HCT116 (cell line): ENCODE measurements around the gene STXBP5. TPM values are rescaled to one million over a fixed set of nuclear protein-coding genes. Genes with fewer than 3 reads are reported as not detected.

ENCODE experiments used
- ATAC-seq: fragments of 200-7000 bp; cut with Tn5 transposase; 2 replicates; pipeline ENCODE4 v1.9.1; 2020; ENCODE audit warnings: mild to moderate bottlenecking, moderate library complexity
- BruUV-seq: library from RNA; stranded (reverse); fragments of 400-500 nt; replicated peaks from 2 replicates; lab custom pipeline; 2021; lab: Mats Ljungman, UMichigan
- CTCF ChIA-PET: fragments of 300-600 bp; sonication (Branson Sonifier 250); formaldehyde crosslinking; loops from one replicate; lab custom pipeline; 2021; ENCODE audit warnings: antibody characterized with exemption; lab: Charles Lee
- POLR2A ChIA-PET: fragments of 300-600, 350-600 bp; sonication (Branson Sonifier 250); formaldehyde crosslinking; loops from one replicate; lab custom pipeline; 2021; ENCODE audit warnings: antibody characterized with exemption; lab: Charles Lee
- RAD21 ChIA-PET, 2 experiments: fragments of 300-600 bp; sonication (Branson Sonifier 250); formaldehyde crosslinking; loops; one replicate each; lab custom pipeline; 2023; ENCODE audit warnings: low total read pairs in 2 of 2; ENCODE audit not compliant: uncharacterized antibody in 2 of 2, unreplicated experiment in 2 of 2, low non-redundant PET in 1 of 2; lab: Charles Lee
- DNase-seq: peaks from one replicate; pipeline ENCODE4 v3.0.0-alpha.2; 2010; ENCODE audit warnings: low read depth, low spot score
- H2AFZ ChIP-seq: fragments of 200-600 bp; shearing (Covaris generic), sonication (generic); 2 replicates; pipeline ENCODE4 v1.6.1; 2017; ENCODE audit warnings: low read depth, mixed run types, mixed read lengths, antibody characterized with exemption, low read length; ENCODE audit not compliant: poor library complexity, severe bottlenecking
- H3K27ac ChIP-seq: 2 replicates; pipeline ENCODE4 v1.5.1; 2012; ENCODE audit warnings: low read depth, low read length
- H3K27me3 ChIP-seq: fragments of 200-600 bp; sonication (generic); 2 replicates; pipeline ENCODE4 v1.6.1; 2016; ENCODE audit warnings: mixed run types, low read length, mixed read lengths; ENCODE audit not compliant: insufficient read depth
- H3K36me3 ChIP-seq, 2 experiments: fragments of 200-500 bp in 1 of 2; fragments of 200-600 bp in 1 of 2; sonication (Bioruptor generic) in 1 of 2; sonication (generic) in 1 of 2; 2 replicates each; pipeline versions ENCODE4 v1.5.1 to v1.6.1; 2014 to 2016; ENCODE audit warnings: low read length in 2 of 2, inconsistent platforms in 1 of 2, mixed read lengths in 1 of 2, mixed run types in 1 of 2; ENCODE audit not compliant: insufficient read depth in 2 of 2, control insufficient read depth in 1 of 2
- H3K4me1 ChIP-seq, 2 experiments: fragments of 200-600 bp in 1 of 2; sonication (generic) in 1 of 2; 2 replicates each; pipeline versions ENCODE4 v1.5.1 to v1.6.1; 2012 to 2017; ENCODE audit warnings: low read length in 2 of 2, inconsistent platforms in 1 of 2, mild to moderate bottlenecking in 1 of 2, mixed read lengths in 1 of 2, mixed run types in 1 of 2, moderate library complexity in 1 of 2; ENCODE audit not compliant: insufficient read depth in 2 of 2, control insufficient read depth in 1 of 2
- H3K4me2 ChIP-seq: fragments of 200-600 bp; sonication (generic); 2 replicates; pipeline ENCODE4 v1.6.1; 2017; ENCODE audit warnings: mixed run types, low read length, mixed read lengths
- H3K4me3 ChIP-seq, 2 experiments: fragments of 200-600 bp in 1 of 2; sonication (generic) in 1 of 2; replicated peaks in 1 of 2; 2 replicates each; pipeline ENCODE4 v1.5.1; 2011 to 2016; ENCODE audit warnings: low read length in 2 of 2, control low read depth in 1 of 2, low read depth in 1 of 2, mild to moderate bottlenecking in 1 of 2, mixed read lengths in 1 of 2, mixed run types in 1 of 2
- H3K79me2 ChIP-seq: fragments of 200-600 bp; sonication (generic); 2 replicates; pipeline ENCODE4 v1.6.1; 2017; ENCODE audit warnings: mild to moderate bottlenecking, mixed run types, low read length, moderate library complexity, mixed read lengths; ENCODE audit not compliant: insufficient read depth
- H3K9ac ChIP-seq: fragments of 200-600 bp; sonication (generic); 2 replicates; pipeline ENCODE4 v1.6.1; 2016; ENCODE audit warnings: low read length, mixed read lengths
- H3K9me2 ChIP-seq: fragments of 200-600 bp; sonication (generic), shearing (Covaris generic); 2 replicates; pipeline ENCODE4 v1.6.1; 2017; ENCODE audit warnings: mixed run types, mild to moderate bottlenecking, moderate library complexity; ENCODE audit not compliant: insufficient read depth
- H3K9me3 ChIP-seq, 2 experiments: fragments of 200-500 bp in 1 of 2; fragments of 200-600 bp in 1 of 2; sonication (Bioruptor generic) in 1 of 2; sonication (generic) in 1 of 2; 2 replicates each; pipeline ENCODE4 v1.6.1; 2014 to 2017; ENCODE audit warnings: low read length in 2 of 2, mixed read lengths in 2 of 2, inconsistent platforms in 1 of 2, low read depth in 1 of 2, mild to moderate bottlenecking in 1 of 2, mixed run types in 1 of 2, moderate library complexity in 1 of 2; ENCODE audit not compliant: control insufficient read depth in 1 of 2, insufficient read depth in 1 of 2
- H4K20me1 ChIP-seq: fragments of 200-600 bp; sonication (generic), shearing (Covaris generic); 2 replicates; pipeline ENCODE4 v1.6.1; 2017; ENCODE audit warnings: mixed run types, mild to moderate bottlenecking, moderate library complexity; ENCODE audit not compliant: insufficient read depth
- CBX3 ChIP-seq: IDR thresholded peaks from 2 replicates; pipeline ENCODE4 v1.6.1; 2012; ENCODE audit warnings: low read depth
- EGR1 ChIP-seq: IDR thresholded peaks from 2 replicates; pipeline ENCODE4 v1.6.1; 2012; ENCODE audit warnings: low read depth
- ELF1 ChIP-seq: IDR thresholded peaks from 2 replicates; pipeline ENCODE4 v1.6.1; 2012; ENCODE audit warnings: low read depth, borderline replicate concordance
- EZH2 ChIP-seq: fragments of 200-600 bp; sonication (generic); IDR thresholded peaks from 2 replicates; pipeline ENCODE4 v1.6.1; 2017; ENCODE audit warnings: antibody characterized with exemption, mixed run types
- EZH2phosphoT487 ChIP-seq: fragments of 200-600 bp; IDR thresholded peaks from 2 replicates; pipeline ENCODE4 v1.6.1; 2018; ENCODE audit warnings: antibody characterized with exemption, borderline replicate concordance
- FOSL1 ChIP-seq: IDR thresholded peaks from 2 replicates; pipeline ENCODE4 v1.6.1; 2012; ENCODE audit warnings: low read depth
- POLR2A ChIP-seq: IDR thresholded peaks from 2 replicates; pipeline ENCODE4 v1.7.0; 2011; ENCODE audit warnings: borderline replicate concordance; ENCODE audit not compliant: insufficient read depth, insufficient read length; ENCODE audit errors: extremely low read depth
- POLR2AphosphoS5 ChIP-seq: IDR thresholded peaks from 2 replicates; pipeline ENCODE4 v1.6.1; 2011; ENCODE audit warnings: mild to moderate bottlenecking, low read depth, low read length, moderate library complexity
- RAD21 ChIP-seq: IDR thresholded peaks from 2 replicates; pipeline ENCODE4 v1.6.1; 2012; ENCODE audit warnings: low read depth, mild to moderate bottlenecking
- SP1 ChIP-seq: IDR thresholded peaks from 2 replicates; pipeline ENCODE4 v1.6.1; 2012; ENCODE audit warnings: low read depth
- SRF ChIP-seq: IDR thresholded peaks from 2 replicates; pipeline ENCODE4 v1.6.1; 2012; ENCODE audit warnings: low read depth
- TCF7L2 ChIP-seq: IDR thresholded peaks from 2 replicates; pipeline ENCODE4 v1.7.0; 2011; ENCODE audit warnings: borderline replicate concordance, inconsistent platforms; ENCODE audit not compliant: insufficient read depth, insufficient read length; ENCODE audit errors: extremely low read depth
- intact Hi-C: fragments of 100-400 bp; cut with micrococcal nuclease; formaldehyde crosslinking; loops from 2 replicates; pipeline ENCODE4 v1.10.0; 2022
- total RNA-seq: library from RNA; stranded (reverse); gene quantifications from one replicate; pipeline ENCODE4 v1.2.1, GENCODE V29; 2021; ENCODE audit not compliant: unreplicated experiment
- TF ChIP-seq, protein P1 (sequence below), 3 experiments: fragments of 200-600 bp in 1 of 3; sonication (generic) in 1 of 3; IDR thresholded peaks in 2 of 3; conservative IDR thresholded peaks in 1 of 3; 2 replicates each; pipeline ENCODE4 v1.5.1; 2012 to 2017; ENCODE audit warnings: low read depth in 2 of 3, low read length in 2 of 3, antibody characterized with exemption in 1 of 3, borderline replicate concordance in 1 of 3, control low read depth in 1 of 3, mild to moderate bottlenecking in 1 of 3, mixed read lengths in 1 of 3, mixed run types in 1 of 3, moderate library complexity in 1 of 3; ENCODE audit not compliant: insufficient read depth in 1 of 3
- TF ChIP-seq, protein P2 (sequence below): IDR thresholded peaks from 2 replicates; pipeline ENCODE4 v1.6.1; 2012
- TF ChIP-seq, protein P3 (sequence below): IDR thresholded peaks from 2 replicates; pipeline ENCODE4 v1.6.1; 2012

The STXBP5 gene
- total RNA-seq, 1 experiment from 2014 or later: 12.6 TPM

DNA sequence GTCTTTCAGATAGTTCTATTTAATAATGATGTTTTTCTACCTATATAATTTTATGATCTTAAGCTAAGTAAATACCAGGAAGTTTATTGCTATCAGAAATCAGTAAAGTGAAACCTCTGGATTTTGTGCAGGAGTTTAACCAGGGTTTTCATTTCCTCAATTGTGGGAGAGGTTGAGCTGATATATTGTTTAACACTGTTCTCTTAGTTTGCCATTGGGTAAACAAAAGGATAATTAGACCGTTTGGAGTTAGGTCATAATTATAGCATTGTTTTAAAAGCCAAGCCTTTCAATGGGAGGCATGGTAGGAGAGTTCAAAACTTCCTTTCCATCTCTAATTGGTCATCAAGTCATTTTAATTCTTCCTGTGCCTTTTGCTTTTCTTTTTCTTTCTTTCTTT, 58.7 kb downstream of the STXBP5 start:
- intact Hi-C loops: no loop called here
- no peaks in the 10 kb centered on the region for H3K27me3 ChIP-seq
- no peaks in the 10 kb centered on the region for H3K79me2 ChIP-seq
- no peak overlapping the region for H3K27ac ChIP-seq
- no peak overlapping the region for H3K4me3 ChIP-seq
- DNase-seq (no peak), ATAC-seq (no peak)
- no peak overlapping the region for H3K9ac ChIP-seq
- H3K4me1 ChIP-seq: no peaks in the 10 kb centered on the region
- no TSS peak for BruUV-seq
- TF ChIP-seq, protein P1, sequence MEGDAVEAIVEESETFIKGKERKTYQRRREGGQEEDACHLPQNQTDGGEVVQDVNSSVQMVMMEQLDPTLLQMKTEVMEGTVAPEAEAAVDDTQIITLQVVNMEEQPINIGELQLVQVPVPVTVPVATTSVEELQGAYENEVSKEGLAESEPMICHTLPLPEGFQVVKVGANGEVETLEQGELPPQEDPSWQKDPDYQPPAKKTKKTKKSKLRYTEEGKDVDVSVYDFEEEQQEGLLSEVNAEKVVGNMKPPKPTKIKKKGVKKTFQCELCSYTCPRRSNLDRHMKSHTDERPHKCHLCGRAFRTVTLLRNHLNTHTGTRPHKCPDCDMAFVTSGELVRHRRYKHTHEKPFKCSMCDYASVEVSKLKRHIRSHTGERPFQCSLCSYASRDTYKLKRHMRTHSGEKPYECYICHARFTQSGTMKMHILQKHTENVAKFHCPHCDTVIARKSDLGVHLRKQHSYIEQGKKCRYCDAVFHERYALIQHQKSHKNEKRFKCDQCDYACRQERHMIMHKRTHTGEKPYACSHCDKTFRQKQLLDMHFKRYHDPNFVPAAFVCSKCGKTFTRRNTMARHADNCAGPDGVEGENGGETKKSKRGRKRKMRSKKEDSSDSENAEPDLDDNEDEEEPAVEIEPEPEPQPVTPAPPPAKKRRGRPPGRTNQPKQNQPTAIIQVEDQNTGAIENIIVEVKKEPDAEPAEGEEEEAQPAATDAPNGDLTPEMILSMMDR (IDR thresholded peaks at IDR 0.05 in 2 of 3, conservative IDR thresholded peaks at IDR 0.05 in 1 of 3; ENCODE audit: borderline replicate concordance in 1 of 3, insufficient read depth in 1 of 3, low read depth in 2 of 3, low read length in 2 of 3): no peak
- TF ChIP-seq SRF (no peak), EGR1 (no peak), SP1 (no peak), TCF7L2 (no peak), RAD21 (no peak), ELF1 (no peak), FOSL1 (no peak), CBX3 (no peak), EZH2phosphoT487 (no peak), POLR2A (no peak), POLR2AphosphoS5 (no peak), EZH2 (no peak)
- TF ChIP-seq, protein P2, sequence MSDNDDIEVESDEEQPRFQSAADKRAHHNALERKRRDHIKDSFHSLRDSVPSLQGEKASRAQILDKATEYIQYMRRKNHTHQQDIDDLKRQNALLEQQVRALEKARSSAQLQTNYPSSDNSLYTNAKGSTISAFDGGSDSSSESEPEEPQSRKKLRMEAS: no peak
- TF ChIP-seq, protein P3, sequence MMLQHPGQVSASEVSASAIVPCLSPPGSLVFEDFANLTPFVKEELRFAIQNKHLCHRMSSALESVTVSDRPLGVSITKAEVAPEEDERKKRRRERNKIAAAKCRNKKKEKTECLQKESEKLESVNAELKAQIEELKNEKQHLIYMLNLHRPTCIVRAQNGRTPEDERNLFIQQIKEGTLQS: no peak
- H3K9me3 ChIP-seq: no peaks in the 10 kb centered on the region
- no peaks in the 10 kb centered on the region for H4K20me1 ChIP-seq
- ChIA-PET RAD21 (no interaction called here), CTCF (no interaction called here), POLR2A (no interaction called here)
- H2AFZ ChIP-seq: no peak overlapping the region
- H3K36me3 ChIP-seq: no peaks in the 10 kb centered on the region
- no peak overlapping the region for H3K4me2 ChIP-seq
- no peaks in the 10 kb centered on the region for H3K9me2 ChIP-seq
